ENCODE measurements around the gene RASGEF1B.

DNA sequence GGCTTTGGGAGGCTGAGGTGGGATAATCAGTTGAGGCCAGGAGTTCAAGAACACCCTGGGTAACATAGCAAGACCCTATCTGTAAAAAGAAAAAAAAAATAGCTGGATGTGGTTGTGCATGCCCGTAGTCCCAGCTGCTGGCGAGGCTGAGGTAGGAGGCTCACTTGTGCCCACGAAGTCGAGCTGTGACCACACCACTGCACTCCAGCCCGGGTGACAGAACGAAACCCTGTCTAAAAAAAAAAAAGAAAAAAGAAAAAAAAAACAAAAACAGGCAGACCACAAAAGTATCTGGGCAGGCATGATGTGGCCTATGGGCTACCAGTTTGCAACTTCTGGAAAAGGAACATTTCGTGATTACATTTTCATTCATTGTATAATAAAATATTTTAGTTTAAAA lies 38.1 kb upstream of the RASGEF1B start:
- TF ChIP-seq, protein P1, sequence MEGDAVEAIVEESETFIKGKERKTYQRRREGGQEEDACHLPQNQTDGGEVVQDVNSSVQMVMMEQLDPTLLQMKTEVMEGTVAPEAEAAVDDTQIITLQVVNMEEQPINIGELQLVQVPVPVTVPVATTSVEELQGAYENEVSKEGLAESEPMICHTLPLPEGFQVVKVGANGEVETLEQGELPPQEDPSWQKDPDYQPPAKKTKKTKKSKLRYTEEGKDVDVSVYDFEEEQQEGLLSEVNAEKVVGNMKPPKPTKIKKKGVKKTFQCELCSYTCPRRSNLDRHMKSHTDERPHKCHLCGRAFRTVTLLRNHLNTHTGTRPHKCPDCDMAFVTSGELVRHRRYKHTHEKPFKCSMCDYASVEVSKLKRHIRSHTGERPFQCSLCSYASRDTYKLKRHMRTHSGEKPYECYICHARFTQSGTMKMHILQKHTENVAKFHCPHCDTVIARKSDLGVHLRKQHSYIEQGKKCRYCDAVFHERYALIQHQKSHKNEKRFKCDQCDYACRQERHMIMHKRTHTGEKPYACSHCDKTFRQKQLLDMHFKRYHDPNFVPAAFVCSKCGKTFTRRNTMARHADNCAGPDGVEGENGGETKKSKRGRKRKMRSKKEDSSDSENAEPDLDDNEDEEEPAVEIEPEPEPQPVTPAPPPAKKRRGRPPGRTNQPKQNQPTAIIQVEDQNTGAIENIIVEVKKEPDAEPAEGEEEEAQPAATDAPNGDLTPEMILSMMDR (IDR thresholded peaks at IDR 0.05) = no peak
- no peak for TF ChIP-seq POLR2AphosphoS5 (IDR thresholded peaks at IDR 0.05; ENCODE audit: insufficient read depth in 1 of 2, low read depth in 1 of 2)

All from vagina (tissue), 2 donors.